Effector CD8-positive, alpha-beta T cell (primary cell): ENCODE results near the gene IQSEC3.
"Not testable (repeated sequence)": the region's sequence is repeated elsewhere in the genome, so short reads cannot be mapped to it uniquely, and the experiment has no call there.

ENCODE experiments used
- DNase-seq: peaks from one replicate; lab custom pipeline; 2025; lab: John Stamatoyannopoulos, UW

Gene IQSEC3

GRCh38 chr12:111699-112493 is 45.3 kb downstream of the IQSEC3 start:
- no peak for DNase-seq

- DNase-seq, result no peak
These were observed 46.8 kb downstream of the IQSEC3 start for GRCh38 chr12:113347-113746.

GRCh38 chr12:114626-115211 is 48.2 kb downstream of the IQSEC3 start:
- DNase-seq, result no peak

GRCh38 chr12:115518-115917 is 49.0 kb downstream of the IQSEC3 start:
- no peak for DNase-seq

GRCh38 chr12:115960-116915 is 49.7 kb downstream of the IQSEC3 start:
- no peak for DNase-seq

- DNase-seq, result no peak
These were observed 50.7 kb downstream of the IQSEC3 start for GRCh38 chr12:117311-117710.

GRCh38 chr12:117816-118345 is 51.3 kb downstream of the IQSEC3 start:
- no peak for DNase-seq

GRCh38 chr12:118591-118990 is 52.0 kb downstream of the IQSEC3 start:
- no peak for DNase-seq

GRCh38 chr12:120951-121350 is 54.4 kb downstream of the IQSEC3 start:
- DNase-seq, result no peak

GRCh38 chr12:121647-122046 is 55.1 kb downstream of the IQSEC3 start:
- DNase-seq, result no peak

GRCh38 chr12:125075-125474 is 58.5 kb downstream of the IQSEC3 start:
- DNase-seq, result no peak

- DNase-seq, result no peak
These were observed 59.0 kb downstream of the IQSEC3 start for GRCh38 chr12:125566-125965.

- no peak for DNase-seq
These were observed 61.5 kb downstream of the IQSEC3 start for GRCh38 chr12:128079-128478.

- DNase-seq, result no peak
These were observed 62.4 kb downstream of the IQSEC3 start for GRCh38 chr12:129001-129400.

- no peak for DNase-seq
These were observed 64.0 kb downstream of the IQSEC3 start for GRCh38 chr12:130519-130918.

- DNase-seq, result no peak
These were observed 64.4 kb downstream of the IQSEC3 start for GRCh38 chr12:131008-131407.

- DNase-seq, result no peak
These were observed 65.3 kb downstream of the IQSEC3 start for GRCh38 chr12:131732-132495.

GRCh38 chr12:133616-134232 is 67.2 kb downstream of the IQSEC3 start:
- DNase-seq, result not testable (repeated sequence)

GRCh38 chr12:135138-135537 is 68.6 kb downstream of the IQSEC3 start:
- DNase-seq, result no peak

GRCh38 chr12:138171-138897 is 71.8 kb downstream of the IQSEC3 start:
- DNase-seq, result no peak
